Measurements from ENCODE around the gene SLC7A6OS. TPM values are rescaled to one million over a fixed set of nuclear protein-coding genes. Genes with fewer than 3 reads are reported as not detected.

The SLC7A6OS gene
- total RNA-seq, 2 donors from 2014 or later, result 15.2 to 16.6 TPM

DNA sequence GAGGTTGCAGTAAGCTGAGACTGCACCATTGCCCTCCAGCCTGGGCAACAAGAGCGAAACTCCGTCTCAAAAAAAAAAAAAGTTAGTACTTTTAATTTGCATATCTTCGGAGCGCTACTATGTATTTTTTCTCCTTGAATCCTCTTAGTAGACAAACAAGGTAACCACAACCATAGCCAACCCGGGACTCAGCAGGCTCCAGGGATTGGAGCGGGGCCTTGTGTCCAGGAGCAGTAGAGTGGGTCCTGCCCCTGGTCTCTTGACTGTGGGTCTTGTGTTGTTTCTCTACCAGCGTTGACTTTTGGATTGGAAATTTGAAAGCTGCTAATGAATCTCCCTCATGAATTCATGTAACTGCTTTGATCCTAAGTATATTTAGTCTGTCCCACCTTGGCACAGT, 32.4 kb upstream of the SLC7A6OS start:
- Histone ChIP-seq H3K9ac (ENCODE audit: low read depth in 2 of 2, low read length in 2 of 2) (no peak overlapping the region), H3K27me3 (no peaks in the 10 kb centered on the region), H3K4me1 (no peaks in the 10 kb centered on the region), H3K36me3 (peaks cover 4% of the 10 kb centered on the region), H3K27ac (no peak overlapping the region), H3K4me3 (no peak overlapping the region), H3K9me3 (no peaks in the 10 kb centered on the region)
- intact Hi-C loops (cut with DNase I), result no loop called here
- no peak for DNase-seq
- TF ChIP-seq CTCF (IDR thresholded peaks at IDR 0.05), result no peak

GRCh38 chr16:68342620-68343019, 31.9 kb upstream of the SLC7A6OS start:
- Histone ChIP-seq H3K9ac (ENCODE audit: low read depth in 2 of 2, low read length in 2 of 2) (no peak overlapping the region), H3K36me3 (peaks cover 4% of the 10 kb centered on the region), H3K27me3 (no peaks in the 10 kb centered on the region), H3K4me1 (no peaks in the 10 kb centered on the region), H3K27ac (no peak overlapping the region), H3K4me3 (no peak overlapping the region), H3K9me3 (no peaks in the 10 kb centered on the region)
- no peak for TF ChIP-seq CTCF (IDR thresholded peaks at IDR 0.05)
- intact Hi-C loops (cut with DNase I), result no loop called here
- no peak for DNase-seq

DNA sequence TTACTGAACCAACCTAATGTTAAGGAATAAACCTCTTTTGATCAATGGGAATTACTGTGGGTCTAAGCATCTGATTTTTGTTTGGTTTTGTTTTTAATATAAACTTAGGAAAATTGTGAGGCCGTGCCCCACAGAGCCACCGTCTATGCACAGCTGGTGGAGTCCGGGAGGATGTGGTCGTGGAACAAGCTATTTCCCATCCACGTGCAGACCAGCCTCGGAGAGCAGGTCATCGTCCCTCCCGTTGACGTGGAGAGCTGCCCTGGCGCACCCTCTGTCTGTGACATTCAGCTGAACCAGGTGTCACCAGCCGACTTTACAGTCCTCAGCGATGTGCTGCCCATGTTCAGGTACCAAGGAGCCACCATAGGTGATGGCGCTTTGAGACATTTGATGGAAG, 28.5 kb upstream of the SLC7A6OS start:
- no peak for DNase-seq
- no peak overlapping the region for H3K27ac ChIP-seq
- no peaks in the 10 kb centered on the region for H3K27me3 ChIP-seq
- H3K9ac ChIP-seq (ENCODE audit: low read depth in 2 of 2, low read length in 2 of 2), result no peak overlapping the region
- TF ChIP-seq CTCF (IDR thresholded peaks at IDR 0.05), result no peak
- no peaks in the 10 kb centered on the region for H3K9me3 ChIP-seq
- intact Hi-C loops (cut with DNase I), result no loop called here
- H3K4me1 ChIP-seq, result no peaks in the 10 kb centered on the region
- no peak overlapping the region for H3K4me3 ChIP-seq
- H3K36me3 ChIP-seq, result peaks cover 4% of the 10 kb centered on the region

DNA sequence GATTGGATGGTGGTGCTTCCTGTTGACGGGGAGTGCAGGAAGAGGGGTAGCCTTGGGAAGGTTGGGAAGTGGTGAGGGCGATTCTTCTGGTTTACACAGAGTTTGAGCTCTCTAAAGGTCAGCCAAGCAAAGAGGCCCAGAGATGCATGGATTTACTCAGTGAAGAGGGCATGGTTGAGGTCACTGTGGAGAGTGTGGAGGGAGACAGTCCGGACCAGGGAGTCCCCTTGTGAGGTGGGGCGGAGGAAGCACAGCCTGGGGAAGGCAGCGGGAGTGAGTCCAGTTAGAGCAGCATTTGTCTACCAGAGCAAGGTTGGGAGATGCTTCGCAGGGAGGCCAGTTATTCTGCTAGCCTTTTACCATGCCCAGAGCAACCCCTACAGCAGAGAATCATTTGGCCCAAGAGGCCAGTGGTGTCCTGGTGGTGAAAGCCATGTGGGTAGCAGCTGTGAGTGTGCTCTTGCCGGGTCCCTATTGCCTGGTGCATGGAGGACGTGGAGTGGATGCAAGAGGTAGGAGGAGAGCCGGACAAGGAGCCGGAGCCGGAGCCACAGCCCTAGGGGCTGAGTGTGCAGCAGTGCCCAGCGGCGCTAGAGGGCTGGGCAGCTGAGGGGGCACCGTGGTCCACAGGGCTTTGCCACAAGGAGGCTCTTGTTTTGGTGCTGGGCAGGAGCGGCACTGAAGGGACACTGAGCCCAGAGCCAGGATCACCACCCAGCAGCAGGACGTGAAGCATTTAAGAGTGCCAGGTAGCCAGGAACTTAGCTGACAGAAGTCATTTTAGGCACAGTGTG, 27.8 kb upstream of the SLC7A6OS start:
- no peak overlapping the region for H3K9ac ChIP-seq (ENCODE audit: low read depth in 2 of 2, low read length in 2 of 2)
- H3K27me3 ChIP-seq, result no peaks in the 10 kb centered on the region
- H3K9me3 ChIP-seq, result no peaks in the 10 kb centered on the region
- TF ChIP-seq CTCF (IDR thresholded peaks at IDR 0.05), result no peak
- no peak overlapping the region for H3K27ac ChIP-seq
- H3K36me3 ChIP-seq, result peaks cover 4% of the 10 kb centered on the region
- intact Hi-C loops (cut with DNase I), result no loop called here
- no peak for DNase-seq
- H3K4me3 ChIP-seq, result no peak overlapping the region
- no peaks in the 10 kb centered on the region for H3K4me1 ChIP-seq

GRCh38 chr16:68335175-68335574, 24.4 kb upstream of the SLC7A6OS start:
- no peak for TF ChIP-seq CTCF (IDR thresholded peaks at IDR 0.05)
- H3K4me3 ChIP-seq, result no peak overlapping the region
- peaks cover 5% of the 10 kb centered on the region for H3K4me1 ChIP-seq
- no peak overlapping the region for H3K27ac ChIP-seq
- DNase-seq, result no peak
- H3K36me3 ChIP-seq, result no peaks in the 10 kb centered on the region
- H3K9ac ChIP-seq (ENCODE audit: low read depth in 2 of 2, low read length in 2 of 2), result no peak overlapping the region
- no peaks in the 10 kb centered on the region for H3K27me3 ChIP-seq
- H3K9me3 ChIP-seq, result no peaks in the 10 kb centered on the region
- intact Hi-C loops (cut with DNase I), result no loop called here

Data from colonic mucosa (tissue), 4 donors.